B cell (primary cell): ENCODE results near the gene RPL35. TPM values are rescaled to one million over a fixed set of nuclear protein-coding genes. Genes with fewer than 3 reads are reported as not detected.

Experiments used
- ATAC-seq: fragments of 200-7000 bp; cut with Tn5 transposase; one replicate; pipeline ENCODE4 v1.10.0; 2021; ENCODE audit warnings: low read depth, mild to moderate bottlenecking, moderate number of reproducible peaks, moderate library complexity
- CTCF ChIA-PET: fragments of 350-600 bp; sonication (Branson Sonifier 250); formaldehyde crosslinking; loops from one replicate; lab custom pipeline; 2021; ENCODE audit warnings: antibody characterized with exemption, inconsistent platforms; lab: Charles Lee
- POLR2A ChIA-PET: fragments of 350-600 bp; sonication (Branson Sonifier 250); formaldehyde crosslinking; loops from one replicate; lab custom pipeline; 2021; ENCODE audit warnings: antibody characterized with exemption; lab: Charles Lee
- DNase-seq: peaks from one replicate; pipeline ENCODE4 v3.0.0; 2013
- H2AFZ ChIP-seq: 2 replicates; pipeline ENCODE4 v1.6.1; 2012; ENCODE audit warnings: mild to moderate bottlenecking, low read depth, low read length; ENCODE audit not compliant: insufficient read depth, poor library complexity, severe bottlenecking
- H3K27ac ChIP-seq, 2 donors: 1 replicate in 1 of 2; 2 replicates in 1 of 2; pipeline ENCODE4 v1.5.1; 2012 to 2013; ENCODE audit warnings: low read length in 2 of 2, mild to moderate bottlenecking in 2 of 2, moderate library complexity in 1 of 2
- H3K27me3 ChIP-seq, 4 experiments: fragments of 200-600 bp in 1 of 4; sonication (generic) in 1 of 4; replicated peaks in 1 of 4; 1 replicate in 2 of 4; 2 replicates in 2 of 4; pipeline versions ENCODE4 v1.6.1 to v1.7.0; 2013 to 2016; ENCODE audit warnings: low read length in 3 of 4, mild to moderate bottlenecking in 2 of 4, mixed read lengths in 1 of 4, moderate library complexity in 1 of 4; ENCODE audit not compliant: insufficient read depth in 4 of 4, control insufficient read depth in 3 of 4; ENCODE audit errors: control extremely low read depth in 1 of 4
- H3K36me3 ChIP-seq, 2 experiments: replicated peaks in 1 of 2; 1 replicate in 1 of 2; 2 replicates in 1 of 2; pipeline versions ENCODE4 v1.6.1 to v1.7.1; 2013; ENCODE audit warnings: low read length in 1 of 2; ENCODE audit not compliant: insufficient read depth in 2 of 2, control insufficient read depth in 1 of 2; ENCODE audit errors: control extremely low read depth in 1 of 2, extremely low read depth in 1 of 2
- H3K4me1 ChIP-seq, 2 donors: fragments of 200-600 bp in 1 of 2; sonication (generic) in 1 of 2; 1 replicate in 1 of 2; 2 replicates in 1 of 2; pipeline versions ENCODE4 v1.5.1 to v1.6.1; 2013 to 2017; ENCODE audit warnings: low read length in 2 of 2; ENCODE audit not compliant: control insufficient read depth in 2 of 2, insufficient read depth in 2 of 2
- H3K4me2 ChIP-seq: replicated peaks from 2 replicates; pipeline ENCODE3; 2012; ENCODE audit warnings: mild to moderate bottlenecking, low read depth, low read length; ENCODE audit not compliant: poor library complexity, severe bottlenecking
- H3K4me3 ChIP-seq, 5 experiments: fragments of 200-600 bp in 1 of 5; sonication (generic) in 1 of 5; 1 replicate in 3 of 5; 2 replicates in 2 of 5; pipeline versions ENCODE4 v1.5.1 to v1.7.0; 2011 to 2016; ENCODE audit warnings: low read length in 4 of 5, mild to moderate bottlenecking in 4 of 5, low read depth in 2 of 5, control low read depth in 1 of 5, moderate library complexity in 1 of 5; ENCODE audit not compliant: insufficient read depth in 1 of 5; ENCODE audit errors: control extremely low read depth in 1 of 5, extremely low read depth in 1 of 5
- H3K79me2 ChIP-seq: fragments of 200-600 bp; sonication (generic); one replicate; pipeline ENCODE4 v1.6.0; 2016; ENCODE audit warnings: low read length; ENCODE audit not compliant: control insufficient read depth, insufficient read depth
- H3K9ac ChIP-seq: fragments of 200-600 bp; sonication (generic); 2 replicates; pipeline ENCODE4 v1.6.1; 2017; ENCODE audit warnings: mild to moderate bottlenecking, low read length, moderate library complexity
- H3K9me3 ChIP-seq, 3 donors: one replicate each; pipeline versions ENCODE4 v1.6.1 to v1.7.1; 2013; ENCODE audit warnings: low read length in 2 of 3; ENCODE audit not compliant: control insufficient read depth in 2 of 3, insufficient read depth in 1 of 3; ENCODE audit errors: control extremely low read depth in 1 of 3
- H4K20me1 ChIP-seq: 2 replicates; pipeline ENCODE4 v1.6.0; 2012; ENCODE audit warnings: mild to moderate bottlenecking, low read length; ENCODE audit not compliant: insufficient read depth, control insufficient read depth, poor library complexity, severe bottlenecking
- H3K27ac Mint-ChIP-seq: one replicate; pipeline ENCODE4 v1.8.0; 2021; ENCODE audit warnings: mixed read lengths
- H3K27me3 Mint-ChIP-seq: one replicate; pipeline ENCODE4 v1.8.0; 2021; ENCODE audit warnings: mixed read lengths
- H3K4me1 Mint-ChIP-seq: one replicate; pipeline ENCODE4 v1.8.0; 2021; ENCODE audit warnings: mixed read lengths
- H3K4me3 Mint-ChIP-seq: one replicate; pipeline ENCODE4 v1.8.0; 2021; ENCODE audit warnings: mixed read lengths
- H3K9me3 Mint-ChIP-seq: one replicate; pipeline ENCODE4 v1.8.0; 2022; ENCODE audit warnings: mixed read lengths; ENCODE audit not compliant: insufficient read depth
- EZH2 ChIP-seq: IDR thresholded peaks from 2 replicates; pipeline ENCODE4 v1.6.1; 2012; ENCODE audit warnings: borderline replicate concordance, low read depth, mild to moderate bottlenecking, moderate library complexity, low read length; ENCODE audit not compliant: insufficient read depth, poor library complexity, severe bottlenecking
- WGBS: methylation state at CpG from one replicate; pipeline ENCODE4 v1.1.5; 2013; ENCODE audit warnings: missing lambda C conversion rate; ENCODE audit not compliant: insufficient coverage; 5-methylcytosine and 5-hydroxymethylcytosine counted together
- intact Hi-C: fragments of 100-400 bp; cut with micrococcal nuclease; formaldehyde crosslinking; loops from one replicate; pipeline ENCODE4 v1.10.0; 2022
- polyA plus RNA-seq: library from polyadenylated mRNA; depleted of rRNA; stranded (reverse); fragments of >200 nt; gene quantifications from 2 replicates; pipeline ENCODE4 v1.2.3, GENCODE V29; 2012
- total RNA-seq, 2 donors: library from RNA; stranded (reverse); fragments of 120-200 nt in 1 of 2; gene quantifications; 1 replicate in 1 of 2; 2 replicates in 1 of 2; pipeline versions ENCODE4 v1.2.3 to v1.2.4, GENCODE V29; 2013 to 2022
- TF ChIP-seq, protein P1 (sequence below): fragments of 200-600 bp; IDR thresholded peaks from one replicate; pipeline ENCODE4 v1.8.0; 2022; ENCODE audit warnings: antibody characterized with exemption, mild to moderate bottlenecking

The RPL35 gene
- total and polyA plus RNA-seq, 2 donors (not counting 1 experiment from before 2014, with no cell fraction given), result 1,609 to 3,858 TPM

DNA sequence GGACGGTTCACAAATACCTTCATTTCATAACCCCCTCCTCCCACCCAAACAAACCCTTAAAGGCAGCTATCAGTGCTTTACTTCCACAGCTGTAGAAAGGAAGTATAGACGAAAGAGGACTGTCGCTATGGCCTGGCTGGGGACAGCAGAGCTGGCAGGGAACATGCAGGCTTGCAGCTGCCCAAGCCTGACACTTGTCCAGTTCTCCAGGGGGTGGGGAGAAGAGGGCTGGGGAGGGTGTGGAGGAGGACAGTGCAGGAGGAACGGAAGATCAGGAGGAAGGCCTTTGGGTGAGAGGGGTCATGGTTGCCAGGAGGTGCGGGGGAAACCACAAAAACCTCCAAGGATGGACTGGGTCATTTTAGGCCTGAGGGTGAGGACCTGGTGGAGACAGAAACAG is 26.1 kb upstream of the RPL35 start:
- Histone ChIP-seq H3K79me2 (no peaks in the 10 kb centered on the region), H3K27me3 (no peaks in the 10 kb centered on the region), H3K36me3 (peaks cover 0 to 64% of the 10 kb centered on the region in 2 experiments), H3K4me1 (no peaks in the 10 kb centered on the region), H3K4me3 (no peak overlapping the region), H3K9me3 (no peaks in the 10 kb centered on the region), H4K20me1 (no peaks in the 10 kb centered on the region), H3K4me2 (no peak overlapping the region), H2AFZ (no peak overlapping the region), H3K27ac (no peak overlapping the region), H3K9ac (no peak overlapping the region)
- no peak overlapping the region for H3K27ac Mint-ChIP-seq
- no peak overlapping the region for H3K4me3 Mint-ChIP-seq
- ATAC-seq, result no peak
- intact Hi-C loops, result no loop called here
- ChIA-PET CTCF (no interaction called here), POLR2A (no interaction called here)
- TF ChIP-seq, protein P1, sequence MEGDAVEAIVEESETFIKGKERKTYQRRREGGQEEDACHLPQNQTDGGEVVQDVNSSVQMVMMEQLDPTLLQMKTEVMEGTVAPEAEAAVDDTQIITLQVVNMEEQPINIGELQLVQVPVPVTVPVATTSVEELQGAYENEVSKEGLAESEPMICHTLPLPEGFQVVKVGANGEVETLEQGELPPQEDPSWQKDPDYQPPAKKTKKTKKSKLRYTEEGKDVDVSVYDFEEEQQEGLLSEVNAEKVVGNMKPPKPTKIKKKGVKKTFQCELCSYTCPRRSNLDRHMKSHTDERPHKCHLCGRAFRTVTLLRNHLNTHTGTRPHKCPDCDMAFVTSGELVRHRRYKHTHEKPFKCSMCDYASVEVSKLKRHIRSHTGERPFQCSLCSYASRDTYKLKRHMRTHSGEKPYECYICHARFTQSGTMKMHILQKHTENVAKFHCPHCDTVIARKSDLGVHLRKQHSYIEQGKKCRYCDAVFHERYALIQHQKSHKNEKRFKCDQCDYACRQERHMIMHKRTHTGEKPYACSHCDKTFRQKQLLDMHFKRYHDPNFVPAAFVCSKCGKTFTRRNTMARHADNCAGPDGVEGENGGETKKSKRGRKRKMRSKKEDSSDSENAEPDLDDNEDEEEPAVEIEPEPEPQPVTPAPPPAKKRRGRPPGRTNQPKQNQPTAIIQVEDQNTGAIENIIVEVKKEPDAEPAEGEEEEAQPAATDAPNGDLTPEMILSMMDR, result no peak
- no peak for TF ChIP-seq EZH2
- 79% methylated on average over 3 of the region's 5 CpGs for WGBS
- no peaks in the 10 kb centered on the region for H3K4me1 Mint-ChIP-seq
- no peak for DNase-seq
- no peaks in the 10 kb centered on the region for H3K27me3 Mint-ChIP-seq
- no peaks in the 10 kb centered on the region for H3K9me3 Mint-ChIP-seq

DNA sequence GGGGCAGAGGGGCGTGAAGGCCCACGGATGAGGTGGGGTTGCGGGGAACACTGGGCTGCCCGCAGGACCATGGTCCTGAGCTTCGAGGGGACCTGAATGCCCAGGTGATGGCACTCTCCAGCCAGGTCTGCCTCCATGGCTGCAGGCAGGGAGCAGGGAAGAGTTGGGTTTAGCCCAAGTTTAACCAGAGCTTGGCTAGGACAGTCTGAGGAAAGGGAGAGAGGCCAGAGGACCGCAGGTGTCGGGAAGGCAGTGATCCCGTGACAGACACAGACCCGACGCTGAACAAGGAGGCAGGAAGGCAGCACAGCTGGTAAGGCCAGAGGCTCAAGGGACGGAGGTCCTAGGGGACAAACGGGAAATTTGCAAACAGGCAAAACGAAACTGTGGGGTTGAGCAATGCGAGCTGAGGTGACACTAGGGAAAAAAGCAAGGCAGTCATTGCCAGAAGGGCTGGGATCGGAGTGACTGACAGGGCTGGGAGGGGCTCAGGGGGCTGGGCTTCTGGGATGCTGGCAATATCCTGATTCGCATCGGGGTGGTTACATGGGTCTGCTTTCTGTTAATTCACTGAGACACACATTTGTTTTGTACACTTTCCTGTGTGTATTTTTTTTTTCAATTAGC is 25.2 kb upstream of the RPL35 start:
- Mint-ChIP-seq H3K4me3 (no peak overlapping the region), H3K27me3 (no peaks in the 10 kb centered on the region), H3K9me3 (no peaks in the 10 kb centered on the region), H3K27ac (no peak overlapping the region), H3K4me1 (no peaks in the 10 kb centered on the region)
- no peak for DNase-seq
- Histone ChIP-seq H3K27me3 (no peaks in the 10 kb centered on the region), H3K27ac (no peak overlapping the region), H3K4me1 (no peaks in the 10 kb centered on the region), H3K79me2 (no peaks in the 10 kb centered on the region), H3K9ac (no peak overlapping the region), H3K9me3 (no peaks in the 10 kb centered on the region), H3K36me3 (peaks cover 0 to 68% of the 10 kb centered on the region in 2 experiments), H3K4me2 (no peak overlapping the region), H2AFZ (no peak overlapping the region), H3K4me3 (no peak overlapping the region), H4K20me1 (no peaks in the 10 kb centered on the region)
- ATAC-seq, result no peak
- WGBS, result 80% methylated on average over 15 of the region's 17 CpGs
- ChIA-PET CTCF (interaction anchor here (1.6 kb wide), 1 partner anchor 34 kb away, joined by 6 read pairs; the partner anchor contains the start of gene WDR38), POLR2A (interaction anchor here (0.5 kb wide), 1 partner anchor 1974 kb away, joined by 3 read pairs; the partner anchor contains the start of gene ZBTB6)
- intact Hi-C loops, result no loop called here
- TF ChIP-seq, protein P1, result no peak
- TF ChIP-seq EZH2, result no peak
